ENCODE measurements around the gene SPON2. TPM values are rescaled to one million over a fixed set of nuclear protein-coding genes. Genes with fewer than 3 reads are reported as not detected.

The SPON2 gene
- total RNA-seq, 1 experiment from 2014 or later = 1.8 TPM

GRCh38 chr4:1209821-1210220 is 37.4 kb upstream of the SPON2 start:
- no peaks in the 10 kb centered on the region for H3K27me3 ChIP-seq (ENCODE audit: control insufficient read depth, insufficient read depth, low read length)
- POLR2A ChIA-PET = no interaction called here
- no peaks in the 10 kb centered on the region for H3K9me3 ChIP-seq (ENCODE audit: control insufficient read depth, insufficient read depth, low read depth, low read length)
- H3K36me3 ChIP-seq (ENCODE audit: control insufficient read depth, insufficient read depth, low read length) = no peaks in the 10 kb centered on the region
- CTCF ChIA-PET = no interaction called here
- no peak overlapping the region for H3K27ac ChIP-seq (ENCODE audit: low read length)
- BruUV-seq (replicated peaks) = no TSS peak
- intact Hi-C loops (cut with micrococcal nuclease; ENCODE audit: unreplicated experiment) = no loop called here
- no peak for TF ChIP-seq POLR2AphosphoS5 (IDR thresholded peaks at IDR 0.05; ENCODE audit: low read depth, low read length)
- TF ChIP-seq REST (IDR thresholded peaks at IDR 0.05; ENCODE audit: insufficient read depth in 1 of 2, low read depth in 2 of 2, low read length in 1 of 2) = no peak
- TF ChIP-seq SIN3A (IDR thresholded peaks at IDR 0.05; ENCODE audit: borderline replicate concordance, insufficient read depth, low read depth, low read length) = no peak
- TF ChIP-seq TCF7L2 (IDR thresholded peaks at IDR 0.05; ENCODE audit: low read depth, low read length) = no peak
- TF ChIP-seq CTCF (IDR thresholded peaks at IDR 0.05) = no peak
- H3K4me3 ChIP-seq (ENCODE audit: low read depth in 2 of 2, low read length in 2 of 2) = no peak overlapping the region
- in situ Hi-C loops (cut with HindIII; ENCODE audit: low pct_unique_long_range_greater_than_20kb, low sequenced_read_pairs) = no loop called here
- H3K4me1 ChIP-seq (ENCODE audit: control insufficient read depth, insufficient read depth, low read length) = peaks cover 27% of the 10 kb centered on the region
- DNase-seq (ENCODE audit: low read depth, low spot score) (no peak), ATAC-seq (no peak)

- intact Hi-C loops (cut with micrococcal nuclease; ENCODE audit: unreplicated experiment) (no loop called here), in situ Hi-C loops (cut with HindIII; ENCODE audit: low pct_unique_long_range_greater_than_20kb, low sequenced_read_pairs) (no loop called here)
- ChIA-PET CTCF (no interaction called here), POLR2A (no interaction called here)
- H3K9me3 ChIP-seq (ENCODE audit: control insufficient read depth, insufficient read depth, low read depth, low read length) = no peaks in the 10 kb centered on the region
- peak overlapping the region; percentile 51; the same call in 1 of the 2 replicates for H3K27ac ChIP-seq (ENCODE audit: low read length)
- H3K36me3 ChIP-seq (ENCODE audit: control insufficient read depth, insufficient read depth, low read length) = no peaks in the 10 kb centered on the region
- no peak overlapping the region for H3K4me3 ChIP-seq (ENCODE audit: low read depth in 2 of 2, low read length in 2 of 2)
- ATAC-seq (no peak), DNase-seq (ENCODE audit: low read depth, low spot score) (no peak)
- no peak for TF ChIP-seq TCF7L2 (IDR thresholded peaks at IDR 0.05; ENCODE audit: low read depth, low read length)
- TF ChIP-seq CTCF (IDR thresholded peaks at IDR 0.05) = no peak
- TF ChIP-seq SIN3A (IDR thresholded peaks at IDR 0.05; ENCODE audit: borderline replicate concordance, insufficient read depth, low read depth, low read length) = no peak
- no TSS peak for BruUV-seq (replicated peaks)
- no peaks in the 10 kb centered on the region for H3K27me3 ChIP-seq (ENCODE audit: control insufficient read depth, insufficient read depth, low read length)
- peaks cover 27% of the 10 kb centered on the region for H3K4me1 ChIP-seq (ENCODE audit: control insufficient read depth, insufficient read depth, low read length)
Observed at GRCh38 chr4:1208970-1209704, 36.8 kb upstream of the SPON2 start.

Measured in Panc1 (cell line).